Muscle layer of colon (tissue), 2 donors: Measurements from ENCODE around the gene SPEG.

Source experiments
- H3K27ac ChIP-seq: one replicate; pipeline ENCODE4 v1.7.0; 2013; ENCODE audit warnings: low read depth, mild to moderate bottlenecking, low read length, moderate library complexity
- H3K27me3 ChIP-seq, 2 donors: one replicate each; pipeline ENCODE4 v1.7.0; 2013; ENCODE audit warnings: low read length in 2 of 2, mild to moderate bottlenecking in 2 of 2; ENCODE audit not compliant: insufficient read depth in 2 of 2, control insufficient read depth in 1 of 2
- H3K36me3 ChIP-seq: one replicate; pipeline ENCODE4 v1.7.0; 2013; ENCODE audit warnings: mild to moderate bottlenecking, low read length; ENCODE audit not compliant: insufficient read depth
- H3K4me1 ChIP-seq: one replicate; pipeline ENCODE4 v1.7.0; 2013; ENCODE audit warnings: mild to moderate bottlenecking, low read length; ENCODE audit not compliant: insufficient read depth
- H3K4me3 ChIP-seq, 2 donors: one replicate each; pipeline ENCODE4 v1.7.0; 2013; ENCODE audit warnings: low read length in 2 of 2, low read depth in 1 of 2, mild to moderate bottlenecking in 1 of 2, moderate library complexity in 1 of 2
- H3K9ac ChIP-seq: one replicate; pipeline ENCODE4 v1.7.0; 2013; ENCODE audit warnings: low read length
- H3K9me3 ChIP-seq: one replicate; pipeline ENCODE4 v1.7.0; 2013; ENCODE audit warnings: mild to moderate bottlenecking, low read length
- donor health status: abdominal sarcoma.
- donor health status: Adenocarcinoma of cecum.

Gene SPEG

GRCh38 chr2:219544567-219544966 lies 109.9 kb downstream of the SPEG start:
- peaks cover 15% of the 10 kb centered on the region for H3K36me3 ChIP-seq
- peak overlapping the region; percentile 80 for H3K27ac ChIP-seq
- no peak overlapping the region for H3K9ac ChIP-seq
- H3K9me3 ChIP-seq = no peaks in the 10 kb centered on the region
- no peaks in the 10 kb centered on the region for H3K27me3 ChIP-seq
- peaks cover 23% of the 10 kb centered on the region for H3K4me1 ChIP-seq
- H3K4me3 ChIP-seq = peak overlapping the region; percentile 42 to 58

GRCh38 chr2:219545295-219545942 lies 110.8 kb downstream of the SPEG start:
- H3K27ac ChIP-seq = no peak overlapping the region
- no peaks in the 10 kb centered on the region for H3K27me3 ChIP-seq
- peaks cover 8% of the 10 kb centered on the region for H3K36me3 ChIP-seq
- H3K9ac ChIP-seq = no peak overlapping the region
- peaks cover 23% of the 10 kb centered on the region for H3K4me1 ChIP-seq
- no peaks in the 10 kb centered on the region for H3K9me3 ChIP-seq
- no peak overlapping the region for H3K4me3 ChIP-seq

GRCh38 chr2:219545943-219546352 lies 111.3 kb downstream of the SPEG start:
- peaks cover 3% of the 10 kb centered on the region for H3K36me3 ChIP-seq
- peaks cover 23% of the 10 kb centered on the region for H3K4me1 ChIP-seq
- no peak overlapping the region for H3K9ac ChIP-seq
- H3K9me3 ChIP-seq = no peaks in the 10 kb centered on the region
- H3K27ac ChIP-seq = no peak overlapping the region
- no peak overlapping the region for H3K4me3 ChIP-seq
- H3K27me3 ChIP-seq = no peaks in the 10 kb centered on the region

DNA sequence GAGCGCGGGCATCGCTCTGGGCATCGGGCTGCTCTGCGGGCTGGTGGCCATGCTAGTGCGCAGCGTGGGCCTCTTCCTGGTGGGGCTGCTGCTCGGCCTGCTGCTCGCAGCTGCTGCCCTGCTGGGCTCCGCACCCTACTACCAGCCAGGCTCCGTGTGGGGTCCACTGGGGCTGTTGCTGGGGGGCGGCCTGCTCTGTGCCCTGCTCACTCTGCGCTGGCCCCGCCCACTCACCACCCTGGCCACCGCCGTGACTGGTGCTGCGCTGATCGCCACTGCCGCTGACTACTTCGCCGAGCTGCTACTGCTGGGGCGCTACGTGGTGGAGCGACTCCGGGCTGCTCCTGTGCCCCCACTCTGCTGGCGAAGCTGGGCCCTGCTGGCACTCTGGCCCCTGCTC lies 113.0 kb downstream of the SPEG start:
- H3K9ac ChIP-seq = no peak overlapping the region
- no peaks in the 10 kb centered on the region for H3K36me3 ChIP-seq
- peaks cover 16% of the 10 kb centered on the region for H3K4me1 ChIP-seq
- H3K4me3 ChIP-seq = no peak overlapping the region
- H3K9me3 ChIP-seq = no peaks in the 10 kb centered on the region
- H3K27ac ChIP-seq = no peak overlapping the region
- peaks cover 0 to 9% of the 10 kb centered on the region in 2 donors for H3K27me3 ChIP-seq
